ENCODE data around the gene MYL3. TPM values are rescaled to one million over a fixed set of nuclear protein-coding genes. Genes with fewer than 3 reads are reported as not detected.
"Not testable (repeated sequence)": the region's sequence is repeated elsewhere in the genome, so short reads cannot be mapped to it uniquely, and the experiment has no call there.

Gene MYL3
- polyA plus RNA-seq, 1 donor (not counting 4 experiments of a cell fraction or from before 2014, with no cell fraction given) = not detected

- no peaks in the 10 kb centered on the region for H3K9me1 ChIP-seq (ENCODE audit: control insufficient read depth, extremely low read depth, insufficient read depth, low read length)
- H3K27me3 ChIP-seq (ENCODE audit: control insufficient read depth, extremely low read depth, insufficient read depth, low read length) = no peaks in the 10 kb centered on the region
- no peak overlapping the region for H2AFZ ChIP-seq (ENCODE audit: control insufficient read depth, low read length)
- H4K20me1 ChIP-seq (ENCODE audit: control insufficient read depth, extremely low read depth, insufficient read depth, low read length) = no peaks in the 10 kb centered on the region
- H3K9ac ChIP-seq (ENCODE audit: control insufficient read depth, extremely low read depth, insufficient read depth, low read length) = no peak overlapping the region
- FAIRE-seq (no peak), DNase-seq (ENCODE audit: low read depth, low spot score) (no peak)
- H3K27ac ChIP-seq (ENCODE audit: control insufficient read depth, insufficient read depth, low read length) = no peak overlapping the region
- no peaks in the 10 kb centered on the region for H3K79me2 ChIP-seq (ENCODE audit: control insufficient read depth, insufficient read depth, low read length)
- H3K4me2 ChIP-seq (ENCODE audit: control insufficient read depth, extremely low read depth, insufficient read depth, low read depth, low read length) = no peak overlapping the region
- dilution Hi-C loops (cut with MboI; ENCODE audit: extremely low pct_ligation_motif_present, low sequenced_read_pairs) = no loop called here
- no peaks in the 10 kb centered on the region for H3K4me1 ChIP-seq (ENCODE audit: control insufficient read depth, extremely low read depth, insufficient read depth, low read length)
- H3K36me3 ChIP-seq (ENCODE audit: control insufficient read depth in 2 of 2, extremely low read depth in 1 of 2, insufficient read depth in 2 of 2, low read length in 2 of 2) = no peaks in the 10 kb centered on the region
- H3K4me3 ChIP-seq (ENCODE audit: control insufficient read depth in 2 of 3, extremely low read depth in 1 of 3, insufficient read depth in 2 of 3, low read depth in 1 of 3, low read length in 3 of 3) = no peak overlapping the region
- TF ChIP-seq, protein P1, sequence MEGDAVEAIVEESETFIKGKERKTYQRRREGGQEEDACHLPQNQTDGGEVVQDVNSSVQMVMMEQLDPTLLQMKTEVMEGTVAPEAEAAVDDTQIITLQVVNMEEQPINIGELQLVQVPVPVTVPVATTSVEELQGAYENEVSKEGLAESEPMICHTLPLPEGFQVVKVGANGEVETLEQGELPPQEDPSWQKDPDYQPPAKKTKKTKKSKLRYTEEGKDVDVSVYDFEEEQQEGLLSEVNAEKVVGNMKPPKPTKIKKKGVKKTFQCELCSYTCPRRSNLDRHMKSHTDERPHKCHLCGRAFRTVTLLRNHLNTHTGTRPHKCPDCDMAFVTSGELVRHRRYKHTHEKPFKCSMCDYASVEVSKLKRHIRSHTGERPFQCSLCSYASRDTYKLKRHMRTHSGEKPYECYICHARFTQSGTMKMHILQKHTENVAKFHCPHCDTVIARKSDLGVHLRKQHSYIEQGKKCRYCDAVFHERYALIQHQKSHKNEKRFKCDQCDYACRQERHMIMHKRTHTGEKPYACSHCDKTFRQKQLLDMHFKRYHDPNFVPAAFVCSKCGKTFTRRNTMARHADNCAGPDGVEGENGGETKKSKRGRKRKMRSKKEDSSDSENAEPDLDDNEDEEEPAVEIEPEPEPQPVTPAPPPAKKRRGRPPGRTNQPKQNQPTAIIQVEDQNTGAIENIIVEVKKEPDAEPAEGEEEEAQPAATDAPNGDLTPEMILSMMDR (optimal IDR thresholded peaks at IDR 0.05 in 1 of 3, IDR thresholded peaks at IDR 0.05 in 1 of 3, conservative IDR thresholded peaks at IDR 0.05 in 1 of 3; ENCODE audit: extremely low read depth in 1 of 3, insufficient read depth in 2 of 3, low read length in 3 of 3) = no peak
- no peak for TF ChIP-seq EZH2 (IDR thresholded peaks at IDR 0.05; ENCODE audit: low read length)
- H3K9me3 ChIP-seq (ENCODE audit: control insufficient read depth, low read depth, low read length) = no peaks in the 10 kb centered on the region
Observed at GRCh38 chr3:46825450-46825849, 37.8 kb downstream of the MYL3 start.

- DNase-seq (ENCODE audit: low read depth, low spot score) (no peak), FAIRE-seq (no peak)
Observed at GRCh38 chr3:46824211-46824970, 38.9 kb downstream of the MYL3 start.

GRCh38 chr3:46823314-46823713 is 39.9 kb downstream of the MYL3 start:
- H3K36me3 ChIP-seq (ENCODE audit: control insufficient read depth in 2 of 2, extremely low read depth in 1 of 2, insufficient read depth in 2 of 2, low read length in 2 of 2); DNase-seq (ENCODE audit: low read depth, low spot score); H3K9me1 ChIP-seq (ENCODE audit: control insufficient read depth, extremely low read depth, insufficient read depth, low read length); dilution Hi-C loops (cut with MboI; ENCODE audit: extremely low pct_ligation_motif_present, low sequenced_read_pairs); H3K27ac ChIP-seq (ENCODE audit: control insufficient read depth, insufficient read depth, low read length); H2AFZ ChIP-seq (ENCODE audit: control insufficient read depth, low read length); H3K27me3 ChIP-seq (ENCODE audit: control insufficient read depth, extremely low read depth, insufficient read depth, low read length); H3K79me2 ChIP-seq (ENCODE audit: control insufficient read depth, insufficient read depth, low read length); H4K20me1 ChIP-seq (ENCODE audit: control insufficient read depth, extremely low read depth, insufficient read depth, low read length); H3K9me3 ChIP-seq (ENCODE audit: control insufficient read depth, low read depth, low read length); H3K4me2 ChIP-seq (ENCODE audit: control insufficient read depth, extremely low read depth, insufficient read depth, low read depth, low read length); FAIRE-seq; H3K4me1 ChIP-seq (ENCODE audit: control insufficient read depth, extremely low read depth, insufficient read depth, low read length); H3K9ac ChIP-seq (ENCODE audit: control insufficient read depth, extremely low read depth, insufficient read depth, low read length); H3K4me3 ChIP-seq (ENCODE audit: control insufficient read depth in 2 of 3, extremely low read depth in 1 of 3, insufficient read depth in 2 of 3, low read depth in 1 of 3, low read length in 3 of 3): not testable (repeated sequence)

More at GRCh38 chr3:46824211-46824970, 38.9 kb downstream of the MYL3 start:
- Histone ChIP-seq H3K9ac (ENCODE audit: control insufficient read depth, extremely low read depth, insufficient read depth, low read length) (no peak overlapping the region), H3K9me3 (ENCODE audit: control insufficient read depth, low read depth, low read length) (no peaks in the 10 kb centered on the region), H3K27ac (ENCODE audit: control insufficient read depth, insufficient read depth, low read length) (no peak overlapping the region), H3K4me3 (ENCODE audit: control insufficient read depth in 2 of 3, extremely low read depth in 1 of 3, insufficient read depth in 2 of 3, low read depth in 1 of 3, low read length in 3 of 3) (no peak overlapping the region), H3K4me2 (ENCODE audit: control insufficient read depth, extremely low read depth, insufficient read depth, low read depth, low read length) (no peak overlapping the region), H3K9me1 (ENCODE audit: control insufficient read depth, extremely low read depth, insufficient read depth, low read length) (no peaks in the 10 kb centered on the region), H3K27me3 (ENCODE audit: control insufficient read depth, extremely low read depth, insufficient read depth, low read length) (no peaks in the 10 kb centered on the region), H4K20me1 (ENCODE audit: control insufficient read depth, extremely low read depth, insufficient read depth, low read length) (no peaks in the 10 kb centered on the region), H3K79me2 (ENCODE audit: control insufficient read depth, insufficient read depth, low read length) (no peaks in the 10 kb centered on the region), H3K36me3 (ENCODE audit: control insufficient read depth in 2 of 2, extremely low read depth in 1 of 2, insufficient read depth in 2 of 2, low read length in 2 of 2) (no peaks in the 10 kb centered on the region), H2AFZ (ENCODE audit: control insufficient read depth, low read length) (no peak overlapping the region), H3K4me1 (ENCODE audit: control insufficient read depth, extremely low read depth, insufficient read depth, low read length) (no peaks in the 10 kb centered on the region)
- TF ChIP-seq, protein P1 (optimal IDR thresholded peaks at IDR 0.05 in 1 of 3, IDR thresholded peaks at IDR 0.05 in 1 of 3, conservative IDR thresholded peaks at IDR 0.05 in 1 of 3; ENCODE audit: extremely low read depth in 1 of 3, insufficient read depth in 2 of 3, low read length in 3 of 3) = no peak
- no peak for TF ChIP-seq EZH2 (IDR thresholded peaks at IDR 0.05; ENCODE audit: low read length)
- dilution Hi-C loops (cut with MboI; ENCODE audit: extremely low pct_ligation_motif_present, low sequenced_read_pairs) = no loop called here
